IPS DF 4.7 (cell line): ENCODE measurements around the gene CDC34.

Experiments used
- DNase-seq: peaks from one replicate; pipeline ENCODE4 v3.0.0-alpha.2; 2013; ENCODE audit warnings: low spot score; ENCODE audit errors: extremely low read depth

CDC34 gene

GRCh38 chr19:531753-532560 is at the start of gene CDC34:
CDC34 (plus strand) TSS chr19:531760; CDS start chr19:531932, 172 bp downstream.
- no peak for DNase-seq

GRCh38 chr19:482186-483041 is 49.1 kb upstream of the CDC34 start:
- no peak for DNase-seq

GRCh38 chr19:483332-484072 is 48.1 kb upstream of the CDC34 start:
- no peak for DNase-seq

GRCh38 chr19:484494-484893 is 47.1 kb upstream of the CDC34 start:
- DNase-seq = no peak

- DNase-seq = no peak
Observed at GRCh38 chr19:485077-485476, 46.5 kb upstream of the CDC34 start.

GRCh38 chr19:485583-486236 is 45.9 kb upstream of the CDC34 start:
- no peak for DNase-seq

GRCh38 chr19:488505-489417 is 42.8 kb upstream of the CDC34 start:
- no peak for DNase-seq

GRCh38 chr19:489418-490196 is 42.0 kb upstream of the CDC34 start:
- no peak for DNase-seq

- no peak for DNase-seq
Observed at GRCh38 chr19:491146-491741, 40.3 kb upstream of the CDC34 start.

GRCh38 chr19:492091-492531 is 39.4 kb upstream of the CDC34 start:
- no peak for DNase-seq

GRCh38 chr19:493391-494170 is 38.0 kb upstream of the CDC34 start:
- DNase-seq = no peak

GRCh38 chr19:494171-495080 is 37.1 kb upstream of the CDC34 start:
- DNase-seq = no peak

- DNase-seq = no peak
Observed at GRCh38 chr19:495081-495401, 36.5 kb upstream of the CDC34 start.

- DNase-seq = no peak
Observed at GRCh38 chr19:495402-496111, 36.0 kb upstream of the CDC34 start.

GRCh38 chr19:496112-496665 is 35.4 kb upstream of the CDC34 start, which contains the start of gene MADCAM1:
MADCAM1 (plus strand) TSS chr19:496486; CDS start chr19:496500, 14 bp downstream.
- no peak for DNase-seq

- DNase-seq = no peak
Observed at GRCh38 chr19:496986-497385, 34.6 kb upstream of the CDC34 start.
